Activated naive CD8-positive, alpha-beta T cell (primary cell): ENCODE measurements around the gene SENP5.

Experiments
- H3K27ac Mint-ChIP-seq: one replicate; pipeline ENCODE4 v1.8.0; 2021; ENCODE audit warnings: mixed read lengths
- H3K27me3 Mint-ChIP-seq: one replicate; pipeline ENCODE4 v1.8.0; 2021; ENCODE audit warnings: mixed read lengths
- H3K36me3 Mint-ChIP-seq: one replicate; pipeline ENCODE4 v1.8.0; 2021; ENCODE audit warnings: mixed read lengths
- H3K4me1 Mint-ChIP-seq: one replicate; pipeline ENCODE4 v1.8.0; 2021; ENCODE audit warnings: low read depth, mixed read lengths
- H3K4me3 Mint-ChIP-seq: one replicate; pipeline ENCODE4 v1.8.0; 2021; ENCODE audit warnings: mild to moderate bottlenecking, mixed read lengths
- H3K9me3 Mint-ChIP-seq: one replicate; pipeline ENCODE4 v1.8.0; 2021; ENCODE audit warnings: low read depth, mixed read lengths

Gene SENP5

GRCh38 chr3:196915375-196915774, 47.7 kb downstream of the SENP5 start:
- no peaks in the 10 kb centered on the region for H3K4me1 Mint-ChIP-seq

DNA sequence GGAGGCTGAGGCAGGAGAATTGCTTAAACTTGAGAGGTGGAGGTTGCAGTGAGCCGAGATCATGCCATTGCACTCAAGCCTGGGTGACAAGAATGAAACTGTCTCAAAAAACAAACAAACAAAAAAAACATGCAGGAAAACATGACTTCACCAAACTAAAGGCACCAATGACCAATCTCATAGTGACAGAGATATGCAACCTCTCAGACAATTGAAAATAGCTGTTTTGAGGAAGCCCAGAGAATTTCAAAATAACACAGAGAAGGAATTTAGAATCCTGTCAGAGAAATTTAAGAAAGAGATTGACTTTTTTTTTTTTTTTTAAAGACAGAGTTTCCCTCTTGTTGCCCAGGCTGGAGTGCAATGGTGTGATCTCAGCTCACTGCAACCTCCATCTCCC, 48.5 kb downstream of the SENP5 start:
- no peak overlapping the region for H3K4me3 Mint-ChIP-seq
- no peaks in the 10 kb centered on the region for H3K4me1 Mint-ChIP-seq
- H3K27ac Mint-ChIP-seq = no peak overlapping the region
- no peaks in the 10 kb centered on the region for H3K9me3 Mint-ChIP-seq
- no peaks in the 10 kb centered on the region for H3K27me3 Mint-ChIP-seq
- peaks cover 18% of the 10 kb centered on the region for H3K36me3 Mint-ChIP-seq

More at GRCh38 chr3:196915375-196915774, 47.7 kb downstream of the SENP5 start:
- Mint-ChIP-seq H3K27ac (no peak overlapping the region), H3K36me3 (peaks cover 18% of the 10 kb centered on the region), H3K4me3 (no peak overlapping the region), H3K9me3 (no peaks in the 10 kb centered on the region), H3K27me3 (no peaks in the 10 kb centered on the region)

DNA sequence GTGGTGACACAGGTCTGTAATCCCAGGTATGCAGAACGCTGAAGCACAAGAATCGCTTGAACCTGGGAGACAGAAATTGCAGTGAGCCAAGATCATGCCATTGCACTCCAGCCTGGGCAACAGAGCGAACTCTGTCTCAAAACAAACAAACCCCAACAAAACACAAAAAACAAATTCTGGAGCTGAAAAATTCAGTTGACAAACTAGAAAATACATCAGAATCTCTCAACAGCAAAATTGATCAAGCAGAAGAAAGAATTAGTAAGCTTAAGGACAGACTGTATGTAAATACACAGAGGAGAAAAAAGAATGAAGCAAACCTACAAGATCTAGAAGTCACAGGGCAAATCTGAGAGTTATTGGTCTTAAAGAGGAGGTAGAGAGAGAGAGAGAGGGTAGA, 49.3 kb downstream of the SENP5 start:
- no peaks in the 10 kb centered on the region for H3K27me3 Mint-ChIP-seq
- H3K36me3 Mint-ChIP-seq = peaks cover 18% of the 10 kb centered on the region
- no peaks in the 10 kb centered on the region for H3K4me1 Mint-ChIP-seq
- H3K4me3 Mint-ChIP-seq = no peak overlapping the region
- no peak overlapping the region for H3K27ac Mint-ChIP-seq
- no peaks in the 10 kb centered on the region for H3K9me3 Mint-ChIP-seq

DNA sequence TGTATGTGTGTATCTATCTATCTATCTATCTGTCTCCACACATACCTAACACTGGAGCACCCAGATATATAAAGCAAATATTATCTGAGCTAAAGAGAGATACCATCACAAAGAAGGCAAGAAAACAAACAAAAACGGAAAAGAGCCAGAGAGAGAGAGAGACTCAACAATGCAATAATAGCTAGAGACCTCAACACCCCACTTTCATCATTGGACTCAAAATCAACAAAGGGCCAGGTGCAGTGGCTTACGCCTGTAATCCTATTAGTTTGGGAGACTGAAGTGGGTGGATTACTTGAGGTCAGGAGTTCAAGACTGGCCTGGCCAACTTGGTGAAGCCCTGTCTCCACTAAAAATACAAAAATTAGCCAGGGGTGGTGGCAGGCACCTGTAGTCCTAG, 51.2 kb downstream of the SENP5 start:
- no peaks in the 10 kb centered on the region for H3K9me3 Mint-ChIP-seq
- peaks cover 18% of the 10 kb centered on the region for H3K36me3 Mint-ChIP-seq
- H3K27me3 Mint-ChIP-seq = no peaks in the 10 kb centered on the region
- H3K27ac Mint-ChIP-seq = no peak overlapping the region
- no peak overlapping the region for H3K4me3 Mint-ChIP-seq
- no peaks in the 10 kb centered on the region for H3K4me1 Mint-ChIP-seq

DNA sequence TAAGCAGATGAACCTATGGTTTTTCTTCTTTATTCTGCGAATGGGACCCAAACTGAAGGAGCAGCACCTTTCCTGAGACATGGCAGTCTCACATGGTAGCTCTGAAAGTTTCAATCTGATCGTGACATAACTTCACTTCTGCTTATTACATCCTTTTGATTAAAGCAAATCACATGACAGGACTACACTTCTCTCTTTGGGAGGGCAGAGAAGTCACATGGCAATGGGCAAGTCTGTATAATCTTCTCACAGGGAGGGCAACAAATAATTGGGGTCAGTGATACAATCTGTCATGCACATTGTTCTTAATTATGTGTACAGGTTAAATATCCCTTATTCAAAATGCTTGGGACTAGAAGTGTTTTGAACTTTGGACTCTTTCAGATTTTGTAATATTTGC, 53.0 kb downstream of the SENP5 start:
- H3K36me3 Mint-ChIP-seq = peaks cover 7% of the 10 kb centered on the region
- no peak overlapping the region for H3K4me3 Mint-ChIP-seq
- H3K27ac Mint-ChIP-seq = no peak overlapping the region
- no peaks in the 10 kb centered on the region for H3K4me1 Mint-ChIP-seq
- H3K9me3 Mint-ChIP-seq = no peaks in the 10 kb centered on the region
- no peaks in the 10 kb centered on the region for H3K27me3 Mint-ChIP-seq

- Mint-ChIP-seq H3K27me3 (no peaks in the 10 kb centered on the region), H3K4me3 (no peak overlapping the region), H3K36me3 (peaks cover 2% of the 10 kb centered on the region), H3K27ac (no peak overlapping the region), H3K9me3 (no peaks in the 10 kb centered on the region), H3K4me1 (peaks cover 3% of the 10 kb centered on the region)
Observed at GRCh38 chr3:196927571-196928453, 60.1 kb downstream of the SENP5 start.

DNA sequence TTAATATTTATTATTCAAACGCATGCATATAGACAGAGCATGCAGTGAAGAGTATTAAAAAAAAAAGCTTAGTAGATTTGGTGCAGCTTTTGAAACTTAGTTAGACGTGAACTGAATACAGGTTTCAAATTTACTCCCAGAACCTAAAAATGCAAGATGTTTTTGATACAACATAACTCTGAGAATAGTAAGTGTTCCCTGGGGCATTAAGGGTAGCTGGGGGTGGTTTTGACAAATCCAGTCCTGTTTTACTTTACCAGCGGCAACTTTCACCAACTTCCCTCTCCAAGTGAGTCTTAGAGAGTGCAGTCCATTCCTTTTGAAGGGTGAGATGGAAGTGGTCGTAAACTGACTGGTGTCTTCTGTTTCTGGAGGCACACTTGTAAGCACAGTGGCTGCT, 63.4 kb downstream of the SENP5 start:
- no peaks in the 10 kb centered on the region for H3K27me3 Mint-ChIP-seq
- H3K27ac Mint-ChIP-seq = peak overlapping the region; percentile 7
- H3K9me3 Mint-ChIP-seq = no peaks in the 10 kb centered on the region
- H3K4me3 Mint-ChIP-seq = no peak overlapping the region
- H3K36me3 Mint-ChIP-seq = peaks cover 2% of the 10 kb centered on the region
- peaks cover 3% of the 10 kb centered on the region for H3K4me1 Mint-ChIP-seq

GRCh38 chr3:196931828-196932587, 64.3 kb downstream of the SENP5 start:
- Mint-ChIP-seq H3K9me3 (no peaks in the 10 kb centered on the region), H3K4me3 (no peak overlapping the region), H3K27me3 (no peaks in the 10 kb centered on the region), H3K27ac (peak overlapping the region; percentile 58), H3K36me3 (peaks cover 2% of the 10 kb centered on the region), H3K4me1 (peaks cover 3% of the 10 kb centered on the region)

DNA sequence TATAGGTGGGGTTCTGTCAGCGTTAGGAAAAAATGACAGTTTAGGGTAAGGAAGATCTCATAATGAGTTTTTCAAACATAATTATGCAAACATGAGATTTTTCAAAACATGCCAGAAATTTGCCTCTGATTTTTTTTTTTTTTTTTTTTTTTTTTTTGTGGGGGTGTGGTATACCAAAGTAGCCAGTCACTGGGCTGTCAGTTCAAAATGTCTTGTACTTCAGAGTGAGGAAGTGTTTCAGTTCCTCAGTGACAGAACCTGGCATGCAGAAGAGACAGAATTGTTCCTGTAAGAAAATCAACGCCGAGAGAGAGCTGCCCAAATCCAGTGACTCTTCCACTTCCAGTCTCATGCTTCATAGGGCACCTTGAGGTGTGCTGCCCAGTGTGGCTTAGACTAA, 64.9 kb downstream of the SENP5 start:
- H3K4me3 Mint-ChIP-seq = no peak overlapping the region
- H3K27ac Mint-ChIP-seq = peak overlapping the region; percentile 58
- H3K9me3 Mint-ChIP-seq = no peaks in the 10 kb centered on the region
- H3K4me1 Mint-ChIP-seq = peaks cover 3% of the 10 kb centered on the region
- no peaks in the 10 kb centered on the region for H3K27me3 Mint-ChIP-seq
- H3K36me3 Mint-ChIP-seq = peaks cover 2% of the 10 kb centered on the region

DNA sequence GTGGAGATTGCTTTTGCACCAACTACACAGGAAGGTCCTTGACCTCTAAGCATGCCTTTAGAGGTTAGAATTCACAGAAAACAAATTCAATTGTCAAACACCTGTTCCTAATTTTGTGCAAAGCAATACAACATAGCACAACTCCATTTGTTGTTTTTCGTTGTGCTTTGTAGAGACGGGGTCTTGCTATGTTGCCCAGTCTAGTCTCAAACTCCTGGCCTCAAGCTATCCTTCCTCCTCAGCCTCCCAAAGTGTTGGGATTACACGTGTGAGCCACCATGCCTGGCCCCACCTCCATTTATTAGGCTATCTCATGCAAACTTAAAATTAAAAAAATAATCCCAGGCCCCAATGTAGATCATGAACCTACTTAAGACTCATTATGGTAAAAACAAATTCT, 68.6 kb downstream of the SENP5 start:
- Mint-ChIP-seq H3K27me3 (no peaks in the 10 kb centered on the region), H3K4me3 (no peak overlapping the region), H3K27ac (peak overlapping the region; percentile 46), H3K36me3 (peaks cover under 1% of the 10 kb centered on the region), H3K9me3 (no peaks in the 10 kb centered on the region), H3K4me1 (peaks cover 26% of the 10 kb centered on the region)

DNA sequence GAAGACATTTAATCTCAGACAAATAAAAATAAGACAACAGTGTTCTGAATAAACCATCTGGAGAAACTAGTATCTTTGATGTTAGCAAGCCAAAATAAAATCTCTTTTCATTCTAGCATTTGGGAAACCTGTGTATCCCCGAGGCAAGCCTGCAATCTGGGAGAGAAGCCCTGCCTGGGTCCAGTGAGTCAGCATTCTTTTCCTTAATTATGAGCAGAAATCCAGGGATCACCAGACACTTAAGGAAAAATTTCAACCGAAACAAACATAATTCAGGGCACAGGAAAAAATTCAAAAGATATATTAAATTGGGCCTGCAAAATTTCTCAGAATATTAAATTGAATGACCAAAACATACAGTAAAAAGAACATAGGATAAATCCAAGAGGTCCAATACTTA, 70.4 kb downstream of the SENP5 start:
- Mint-ChIP-seq H3K9me3 (no peaks in the 10 kb centered on the region), H3K27ac (peak overlapping the region; percentile 55), H3K27me3 (no peaks in the 10 kb centered on the region), H3K4me3 (no peak overlapping the region), H3K36me3 (peaks cover 4% of the 10 kb centered on the region), H3K4me1 (peaks cover 32% of the 10 kb centered on the region)

DNA sequence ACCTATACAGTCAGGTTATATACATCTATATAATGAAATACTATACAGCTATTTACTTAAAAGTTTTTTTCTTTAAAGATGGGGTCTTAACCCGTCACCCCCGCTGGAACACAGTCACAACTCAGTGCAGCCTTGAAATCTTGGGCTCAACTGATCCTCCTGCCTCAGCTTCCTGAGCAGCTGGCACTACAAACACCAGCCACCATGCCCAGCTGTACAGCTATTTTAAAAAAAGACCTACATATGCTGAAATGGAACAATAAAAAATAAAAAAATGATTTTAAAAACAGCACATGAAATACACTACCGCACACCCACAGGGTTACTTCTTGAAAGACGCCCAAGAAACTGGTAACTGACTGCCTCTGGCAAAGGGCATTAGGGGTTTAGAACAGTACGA, 70.9 kb downstream of the SENP5 start:
- Mint-ChIP-seq H3K4me3 (peak overlapping the region; percentile 36), H3K27ac (peak overlapping the region; percentile 76)

DNA sequence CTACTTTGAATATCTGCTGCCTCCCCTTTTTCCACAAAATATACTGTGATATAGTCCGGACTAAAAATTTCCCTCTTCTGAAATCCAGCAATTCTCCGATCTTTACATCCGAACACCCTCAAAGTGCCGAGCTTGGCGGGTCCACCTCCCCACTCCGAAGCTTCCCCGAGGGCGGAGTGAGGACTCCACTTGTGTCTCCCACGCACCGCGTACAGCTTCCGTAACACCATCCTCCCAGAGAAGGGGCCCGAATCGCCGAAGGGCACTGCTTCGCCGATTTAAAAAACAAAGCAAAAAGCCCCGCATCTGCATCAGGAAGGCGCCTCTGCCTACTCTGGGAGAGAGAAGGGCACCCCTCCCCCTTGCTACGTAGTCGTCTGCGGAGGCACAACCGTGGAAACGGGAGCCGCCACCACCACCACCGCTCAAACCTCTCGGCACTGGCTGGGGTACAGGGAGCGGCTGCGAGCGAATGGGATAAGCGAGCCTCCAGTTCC, 74.1 kb downstream of the SENP5 start:
- no peaks in the 10 kb centered on the region for H3K27me3 Mint-ChIP-seq
- no peaks in the 10 kb centered on the region for H3K9me3 Mint-ChIP-seq
- peaks cover 7% of the 10 kb centered on the region for H3K36me3 Mint-ChIP-seq
- peaks cover 51% of the 10 kb centered on the region for H3K4me1 Mint-ChIP-seq
- peak overlapping the region; percentile 99 for H3K4me3 Mint-ChIP-seq
- peak overlapping the region; percentile 96 for H3K27ac Mint-ChIP-seq

More for the DNA sequence above, 70.9 kb downstream of the SENP5 start:
- Mint-ChIP-seq H3K9me3 (no peaks in the 10 kb centered on the region), H3K27me3 (no peaks in the 10 kb centered on the region), H3K36me3 (peaks cover 7% of the 10 kb centered on the region), H3K4me1 (peaks cover 37% of the 10 kb centered on the region)

GRCh38 chr3:196942226-196942914, 74.7 kb downstream of the SENP5 start, which contains the start of gene NCBP2:
Gene NCBP2 (minus strand): TSS chr3:196942528. CDS start chr3:196942503, 25 bp downstream.
- Mint-ChIP-seq H3K9me3 (no peaks in the 10 kb centered on the region), H3K4me1 (peaks cover 51% of the 10 kb centered on the region), H3K27me3 (no peaks in the 10 kb centered on the region), H3K27ac (peak within 1 kb of the TSS; percentile 96), H3K4me3 (peak within 1 kb of the TSS; percentile 99), H3K36me3 (peaks cover 7% of the 10 kb centered on the region)

- Mint-ChIP-seq H3K4me3 (peak overlapping the region; percentile 99), H3K9me3 (no peaks in the 10 kb centered on the region), H3K27me3 (no peaks in the 10 kb centered on the region), H3K36me3 (peaks cover 7% of the 10 kb centered on the region), H3K4me1 (peaks cover 51% of the 10 kb centered on the region), H3K27ac (peak overlapping the region; percentile 89)
Observed at GRCh38 chr3:196942915-196943277, 75.2 kb downstream of the SENP5 start.
